Loucy (cell line): ENCODE results near the gene ADAMTS10.
A peak's percentile ranks its signal among the peaks of the same experiment; 100 is the strongest.

Source experiments
- H2AFZ ChIP-seq: fragments of 200-600 bp; sonication (generic); 2 replicates; pipeline ENCODE4 v1.6.0; 2016; ENCODE audit warnings: antibody characterized with exemption, mild to moderate bottlenecking, low read length, moderate library complexity
- H3F3A ChIP-seq: fragments of 200-600 bp; 2 replicates; pipeline ENCODE4 v1.6.0; 2016; ENCODE audit warnings: antibody characterized with exemption, low read depth, mild to moderate bottlenecking
- H3K27me3 ChIP-seq: fragments of 200-600 bp; sonication (generic); 2 replicates; pipeline ENCODE4 v1.6.1; 2014; ENCODE audit warnings: low read length, mild to moderate bottlenecking; ENCODE audit not compliant: insufficient read depth, poor library complexity, severe bottlenecking
- H3K36me3 ChIP-seq: fragments of 200-600 bp; sonication (generic); 2 replicates; pipeline ENCODE4 v1.6.1; 2016; ENCODE audit warnings: low read length; ENCODE audit not compliant: insufficient read depth
- H3K4me1 ChIP-seq: fragments of 200-600 bp; sonication (generic); 2 replicates; pipeline ENCODE4 v1.5.1; 2014; ENCODE audit warnings: low read length, mild to moderate bottlenecking; ENCODE audit not compliant: insufficient read depth, poor library complexity, severe bottlenecking
- H3K4me2 ChIP-seq: fragments of 200-600 bp; sonication (generic); 2 replicates; pipeline ENCODE4 v1.6.0; 2014; ENCODE audit warnings: antibody characterized with exemption, low read length, low read depth, mild to moderate bottlenecking; ENCODE audit not compliant: poor library complexity, severe bottlenecking
- H3K4me3 ChIP-seq: fragments of 200-600 bp; sonication (generic); 2 replicates; pipeline ENCODE4 v1.5.1; 2014; ENCODE audit warnings: low read length, mild to moderate bottlenecking, mixed read lengths; ENCODE audit not compliant: poor library complexity, severe bottlenecking
- H3K79me2 ChIP-seq: fragments of 200-600 bp; sonication (generic); 2 replicates; pipeline ENCODE4 v1.6.1; 2014; ENCODE audit warnings: low read length; ENCODE audit not compliant: insufficient read depth
- H3K9ac ChIP-seq: fragments of 200-600 bp; sonication (generic); 2 replicates; pipeline ENCODE4 v1.6.0; 2014; ENCODE audit warnings: mild to moderate bottlenecking, low read depth, low read length, moderate library complexity; ENCODE audit not compliant: poor library complexity, severe bottlenecking
- H3K9me2 ChIP-seq: fragments of 200-600 bp; sonication (generic); replicated peaks from 2 replicates; pipeline ENCODE4 v1.6.1; 2016; ENCODE audit warnings: low read depth, low read length, mixed read lengths
- H3K9me3 ChIP-seq: fragments of 200-600 bp; sonication (generic); 2 replicates; pipeline ENCODE4 v1.6.1; 2014; ENCODE audit warnings: mild to moderate bottlenecking, antibody characterized with exemption, low read length, low read depth; ENCODE audit not compliant: insufficient read depth
- H4K20me1 ChIP-seq: fragments of 200-600 bp; sonication (generic); 2 replicates; pipeline ENCODE4 v1.6.0; 2014; ENCODE audit warnings: antibody characterized with exemption, low read length, mild to moderate bottlenecking; ENCODE audit not compliant: insufficient read depth, poor library complexity, severe bottlenecking
- EZH2phosphoT487 ChIP-seq: fragments of 200-600 bp; IDR thresholded peaks from 2 replicates; pipeline ENCODE4 v1.6.1; 2018; ENCODE audit warnings: antibody characterized with exemption, mild to moderate bottlenecking, moderate library complexity, borderline replicate concordance
- TF ChIP-seq, protein P1 (sequence below): fragments of 200-600 bp; sonication (generic); conservative IDR thresholded peaks from 2 replicates; pipeline ENCODE4 v1.5.1; 2014; ENCODE audit warnings: mild to moderate bottlenecking, antibody characterized with exemption, low read length

The ADAMTS10 gene

DNA sequence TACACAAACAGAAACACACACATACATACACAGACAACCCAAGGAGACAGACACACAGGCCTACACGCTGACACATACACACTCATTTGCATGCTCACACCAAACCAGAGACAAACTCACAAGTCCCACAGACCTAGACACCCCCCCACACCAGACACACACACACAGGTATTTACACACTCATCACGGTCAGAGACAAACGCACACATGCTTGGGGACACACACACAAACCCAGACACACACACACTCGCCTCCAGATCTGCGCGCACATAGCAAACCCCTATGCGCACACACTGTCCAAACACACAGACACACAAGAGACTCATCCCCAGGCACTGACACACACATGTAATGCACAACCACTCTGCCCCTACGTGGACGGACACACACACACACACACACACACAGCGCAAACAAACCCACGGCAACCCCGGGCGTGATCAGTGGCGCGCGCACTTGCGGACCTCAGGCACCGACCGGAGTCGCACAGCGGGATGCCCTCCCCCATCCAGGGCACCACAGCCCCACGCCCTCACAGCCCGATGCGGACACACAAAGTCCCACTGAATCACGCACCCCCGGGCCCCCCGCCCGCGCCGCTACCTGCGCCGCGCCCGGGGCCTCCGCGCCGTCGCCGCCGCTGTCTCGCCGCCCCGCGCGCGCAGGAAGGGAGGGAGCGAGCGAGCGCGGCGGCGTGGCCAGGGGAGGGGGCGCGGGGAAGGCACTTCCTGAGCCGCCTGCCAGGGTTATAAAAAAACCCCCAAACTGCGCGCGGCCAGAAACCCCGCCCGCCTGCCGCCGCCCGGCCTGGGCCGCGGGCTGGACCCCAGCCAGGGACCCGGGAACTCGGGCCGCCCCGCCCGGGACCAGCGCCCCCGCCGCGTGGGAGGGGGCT lies at the start of gene ADAMTS10:
Gene ADAMTS10, minus strand, starts transcription at position 675 of the 895 bp plus-strand sequence. CDS start 5,005 bp downstream, outside the sequence.
- Histone ChIP-seq H3K9ac (peak within 1 kb of the TSS; percentile 85), H2AFZ (peak within 1 kb of the TSS; percentile 91), H3K27me3 (no peaks in the 10 kb centered on the region), H3K79me2 (peaks cover 39% of the 10 kb centered on the region), H4K20me1 (no peaks in the 10 kb centered on the region), H3K36me3 (no peaks in the 10 kb centered on the region), H3K4me3 (peak within 1 kb of the TSS; percentile 84), H3K4me2 (peak within 1 kb of the TSS; percentile 84), H3K9me3 (no peaks in the 10 kb centered on the region), H3K9me2 (no peaks in the 10 kb centered on the region), H3F3A (0 out of 2 replicates have a peak, but pooled peaks cover 2% of the 10 kb centered on the region), H3K4me1 (peaks cover 28% of the 10 kb centered on the region)
- TF ChIP-seq EZH2phosphoT487: no peak
- TF ChIP-seq, protein P1, sequence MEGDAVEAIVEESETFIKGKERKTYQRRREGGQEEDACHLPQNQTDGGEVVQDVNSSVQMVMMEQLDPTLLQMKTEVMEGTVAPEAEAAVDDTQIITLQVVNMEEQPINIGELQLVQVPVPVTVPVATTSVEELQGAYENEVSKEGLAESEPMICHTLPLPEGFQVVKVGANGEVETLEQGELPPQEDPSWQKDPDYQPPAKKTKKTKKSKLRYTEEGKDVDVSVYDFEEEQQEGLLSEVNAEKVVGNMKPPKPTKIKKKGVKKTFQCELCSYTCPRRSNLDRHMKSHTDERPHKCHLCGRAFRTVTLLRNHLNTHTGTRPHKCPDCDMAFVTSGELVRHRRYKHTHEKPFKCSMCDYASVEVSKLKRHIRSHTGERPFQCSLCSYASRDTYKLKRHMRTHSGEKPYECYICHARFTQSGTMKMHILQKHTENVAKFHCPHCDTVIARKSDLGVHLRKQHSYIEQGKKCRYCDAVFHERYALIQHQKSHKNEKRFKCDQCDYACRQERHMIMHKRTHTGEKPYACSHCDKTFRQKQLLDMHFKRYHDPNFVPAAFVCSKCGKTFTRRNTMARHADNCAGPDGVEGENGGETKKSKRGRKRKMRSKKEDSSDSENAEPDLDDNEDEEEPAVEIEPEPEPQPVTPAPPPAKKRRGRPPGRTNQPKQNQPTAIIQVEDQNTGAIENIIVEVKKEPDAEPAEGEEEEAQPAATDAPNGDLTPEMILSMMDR: no peak

DNA sequence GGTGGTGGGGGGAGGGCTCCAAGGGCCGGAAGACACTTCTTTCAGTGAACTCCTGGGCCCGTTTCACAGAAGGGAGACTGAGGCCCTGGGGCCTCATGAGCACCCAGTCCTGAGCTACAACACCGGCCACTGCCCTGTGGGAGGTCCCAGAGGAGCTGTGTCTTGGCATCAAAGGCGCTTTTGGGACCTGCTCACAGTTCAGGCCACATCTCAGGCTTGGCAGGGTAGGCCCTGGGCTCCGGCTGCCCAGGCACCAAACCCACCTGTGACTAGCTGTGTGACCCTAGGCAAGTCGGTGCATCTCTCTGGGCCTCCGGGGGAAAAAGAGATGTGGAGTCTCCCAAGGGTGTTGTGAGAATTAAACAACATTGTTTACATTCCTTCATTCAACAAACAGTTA lies 49.4 kb upstream of the ADAMTS10 start:
- H3K36me3 ChIP-seq: no peaks in the 10 kb centered on the region
- H3K9me2 ChIP-seq: no peaks in the 10 kb centered on the region
- H2AFZ ChIP-seq: no peak overlapping the region
- H4K20me1 ChIP-seq: no peaks in the 10 kb centered on the region
- no peak for TF ChIP-seq EZH2phosphoT487
- TF ChIP-seq, protein P1: no peak
- no peaks in the 10 kb centered on the region for H3K27me3 ChIP-seq
- H3K9me3 ChIP-seq: no peaks in the 10 kb centered on the region
- peak overlapping the region; percentile 18 for H3K9ac ChIP-seq
- peaks cover 50% of the 10 kb centered on the region for H3K4me1 ChIP-seq
- H3K4me2 ChIP-seq: peak overlapping the region; percentile 4
- H3F3A ChIP-seq: no peaks in the 10 kb centered on the region
- no peaks in the 10 kb centered on the region for H3K79me2 ChIP-seq
- H3K4me3 ChIP-seq: no peak overlapping the region

DNA sequence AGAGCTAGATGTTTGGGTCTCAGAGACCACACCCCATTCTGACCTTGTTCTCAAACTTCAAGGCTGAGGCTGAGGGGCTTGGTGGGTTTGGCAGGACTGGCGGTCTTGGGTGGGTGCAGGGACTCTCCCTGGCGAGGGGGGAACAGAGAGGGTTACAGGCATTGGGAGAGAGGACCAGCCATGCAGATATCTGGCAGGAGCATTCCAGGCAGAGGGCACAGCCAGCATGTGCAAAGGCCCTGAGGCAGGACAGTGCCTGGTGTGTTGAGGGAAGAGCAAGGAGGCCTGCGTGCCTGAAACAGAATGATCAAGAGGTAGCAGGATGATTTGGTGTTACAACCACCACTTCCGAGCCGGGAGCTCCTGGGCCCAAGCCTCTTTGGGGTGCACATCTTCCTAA lies 47.4 kb upstream of the ADAMTS10 start:
- no peaks in the 10 kb centered on the region for H3K27me3 ChIP-seq
- no peaks in the 10 kb centered on the region for H3F3A ChIP-seq
- no peak for TF ChIP-seq EZH2phosphoT487
- TF ChIP-seq, protein P1: no peak
- no peak overlapping the region for H3K9ac ChIP-seq
- no peak overlapping the region for H3K4me3 ChIP-seq
- no peaks in the 10 kb centered on the region for H3K36me3 ChIP-seq
- no peak overlapping the region for H2AFZ ChIP-seq
- H3K9me2 ChIP-seq: no peaks in the 10 kb centered on the region
- no peaks in the 10 kb centered on the region for H3K79me2 ChIP-seq
- no peaks in the 10 kb centered on the region for H4K20me1 ChIP-seq
- H3K9me3 ChIP-seq: no peaks in the 10 kb centered on the region
- peaks cover 33% of the 10 kb centered on the region for H3K4me1 ChIP-seq
- no peak overlapping the region for H3K4me2 ChIP-seq
